Suprapubic skin (tissue), 4 donors: Measurements from ENCODE around the gene MON1A. TPM values are rescaled to one million over a fixed set of nuclear protein-coding genes. Genes with fewer than 3 reads are reported as not detected.

Experiments used
- DNase-seq, 2 donors: peaks; one replicate each; pipeline ENCODE4 v3.0.0-alpha.2; 2019; ENCODE audit warnings: low spot score in 2 of 2
- H3K27ac ChIP-seq: fragments of 200-600 bp; sonication (generic); one replicate; pipeline ENCODE4 v1.5.1; 2019
- H3K27me3 ChIP-seq: fragments of 200-600 bp; sonication (generic); one replicate; pipeline ENCODE4 v1.5.1; 2019
- H3K36me3 ChIP-seq: fragments of 200-600 bp; sonication (generic); one replicate; pipeline ENCODE4 v1.5.1; 2019
- H3K4me1 ChIP-seq: fragments of 200-600 bp; sonication (generic); one replicate; pipeline ENCODE4 v1.5.1; 2019
- H3K4me3 ChIP-seq: fragments of 200-600 bp; sonication (generic); one replicate; pipeline ENCODE4 v1.5.1; 2019; ENCODE audit warnings: mild to moderate bottlenecking
- H3K9me3 ChIP-seq: fragments of 200-600 bp; sonication (generic); one replicate; pipeline ENCODE4 v1.5.1; 2019
- CTCF ChIP-seq, 2 donors: fragments of 200-600 bp in 1 of 2; fragments of 450-650 bp in 1 of 2; sonication (generic) in 1 of 2; IDR thresholded peaks; one replicate each; pipeline ENCODE4 v1.5.1; 2016 to 2019; ENCODE audit warnings: antibody characterized with exemption in 2 of 2, mild to moderate bottlenecking in 1 of 2, moderate library complexity in 1 of 2
- EP300 ChIP-seq: sonication (generic); formaldehyde crosslinking; IDR thresholded peaks from one replicate; pipeline ENCODE4 v1.6.1; 2017; ENCODE audit warnings: antibody characterized with exemption
- POLR2A ChIP-seq, 2 donors: fragments of 450-650 bp; IDR thresholded peaks; one replicate each; pipeline ENCODE4 v1.6.1; 2017; ENCODE audit warnings: antibody characterized with exemption in 2 of 2, mild to moderate bottlenecking in 2 of 2, moderate library complexity in 2 of 2
- POLR2AphosphoS5 ChIP-seq, 3 donors: sonication (generic); formaldehyde crosslinking; IDR thresholded peaks; one replicate each; pipeline ENCODE4 v1.6.1; 2017; ENCODE audit warnings: antibody characterized with exemption in 3 of 3
- WGBS: methylation state at CpG from one replicate; pipeline ENCODE4 v1.1.5; 2018; 5-methylcytosine and 5-hydroxymethylcytosine counted together
- total RNA-seq, 4 donors: library from RNA; depleted of rRNA; stranded (reverse); fragments of >200 nt; gene quantifications; one replicate each; pipeline ENCODE4 v1.1.0, GENCODE V29; 2016

MON1A gene
- total RNA-seq, 4 donors from 2014 or later, result 6.2 to 15.6 (median 11.9) TPM

GRCh38 chr3:49880581-49881315 lies 48.9 kb downstream of the MON1A start:
- WGBS, result 26% methylated on average over 4 of the region's 6 CpGs
- no peaks in the 10 kb centered on the region for H3K4me1 ChIP-seq
- no peak for TF ChIP-seq CTCF (IDR thresholded peaks at IDR 0.05)
- no peak for TF ChIP-seq EP300
- no peak for TF ChIP-seq POLR2A (IDR thresholded peaks at IDR 0.05)
- TF ChIP-seq POLR2AphosphoS5 (IDR thresholded peaks at IDR 0.05), result no peak
- H3K4me3 ChIP-seq, result no peak overlapping the region
- no peaks in the 10 kb centered on the region for H3K36me3 ChIP-seq
- no peaks in the 10 kb centered on the region for H3K9me3 ChIP-seq
- H3K27me3 ChIP-seq, result no peaks in the 10 kb centered on the region
- no peak for DNase-seq
- no peak overlapping the region for H3K27ac ChIP-seq

- DNase-seq, result no peak
- H3K4me1 ChIP-seq, result no peaks in the 10 kb centered on the region
- no peak overlapping the region for H3K27ac ChIP-seq
- H3K27me3 ChIP-seq, result no peaks in the 10 kb centered on the region
- H3K9me3 ChIP-seq, result no peaks in the 10 kb centered on the region
- TF ChIP-seq POLR2A (IDR thresholded peaks at IDR 0.05) (no peak), CTCF (IDR thresholded peaks at IDR 0.05) (no peak), EP300 (no peak), POLR2AphosphoS5 (IDR thresholded peaks at IDR 0.05) (no peak)
- no peak overlapping the region for H3K4me3 ChIP-seq
- no peaks in the 10 kb centered on the region for H3K36me3 ChIP-seq
- WGBS, result 61% methylated on average over 2 of the region's 2 CpGs
Observed at GRCh38 chr3:49879721-49880120, 49.9 kb downstream of the MON1A start.

GRCh38 chr3:49878686-49879085 lies 50.9 kb downstream of the MON1A start:
- no peaks in the 10 kb centered on the region for H3K27me3 ChIP-seq
- H3K9me3 ChIP-seq, result no peaks in the 10 kb centered on the region
- DNase-seq, result no peak
- H3K4me1 ChIP-seq, result no peaks in the 10 kb centered on the region
- no peak overlapping the region for H3K27ac ChIP-seq
- H3K36me3 ChIP-seq, result no peaks in the 10 kb centered on the region
- TF ChIP-seq CTCF (IDR thresholded peaks at IDR 0.05), result no peak
- TF ChIP-seq EP300, result no peak
- TF ChIP-seq POLR2AphosphoS5 (IDR thresholded peaks at IDR 0.05), result no peak
- no peak for TF ChIP-seq POLR2A (IDR thresholded peaks at IDR 0.05)
- H3K4me3 ChIP-seq, result no peak overlapping the region

- 61% methylated on average over 2 of the region's 2 CpGs for WGBS
- no peak for DNase-seq
Observed at GRCh38 chr3:49877716-49878115, 51.9 kb downstream of the MON1A start.

GRCh38 chr3:49876567-49876966 lies 53.0 kb downstream of the MON1A start:
- H3K36me3 ChIP-seq, result no peaks in the 10 kb centered on the region
- WGBS, result 98% methylated on average over 5 of the region's 5 CpGs
- H3K4me1 ChIP-seq, result peaks cover 5% of the 10 kb centered on the region
- no peaks in the 10 kb centered on the region for H3K9me3 ChIP-seq
- H3K27ac ChIP-seq, result no peak overlapping the region
- TF ChIP-seq POLR2A (IDR thresholded peaks at IDR 0.05), result no peak
- no peak for TF ChIP-seq POLR2AphosphoS5 (IDR thresholded peaks at IDR 0.05)
- no peak for TF ChIP-seq EP300
- TF ChIP-seq CTCF (IDR thresholded peaks at IDR 0.05), result no peak
- no peaks in the 10 kb centered on the region for H3K27me3 ChIP-seq
- H3K4me3 ChIP-seq, result no peak overlapping the region
- DNase-seq, result no peak

More at GRCh38 chr3:49877716-49878115, 51.9 kb downstream of the MON1A start:
- Histone ChIP-seq H3K36me3 (no peaks in the 10 kb centered on the region), H3K4me3 (no peak overlapping the region), H3K9me3 (no peaks in the 10 kb centered on the region), H3K4me1 (no peaks in the 10 kb centered on the region), H3K27me3 (no peaks in the 10 kb centered on the region), H3K27ac (no peak overlapping the region)
- TF ChIP-seq EP300 (no peak), CTCF (IDR thresholded peaks at IDR 0.05) (no peak)
